CD4-positive, alpha-beta T cell (primary cell): ENCODE results near the gene AXIN2. TPM values are rescaled to one million over a fixed set of nuclear protein-coding genes. Genes with fewer than 3 reads are reported as not detected.
A peak's percentile ranks its signal among the peaks of the same experiment; 100 is the strongest.

Source experiments
- ATAC-seq: fragments of 200-7000 bp; cut with Tn5 transposase; one replicate; pipeline ENCODE4 v1.10.0; 2022; ENCODE audit warnings: mild to moderate bottlenecking; ENCODE audit not compliant: poor library complexity
- CTCF ChIA-PET: fragments of 350-600 bp; sonication (Branson Sonifier 250); formaldehyde crosslinking; loops from one replicate; lab custom pipeline; 2021; ENCODE audit warnings: antibody characterized with exemption, inconsistent platforms; lab: Charles Lee
- POLR2A ChIA-PET: fragments of 350-600 bp; sonication (Branson Sonifier 250); formaldehyde crosslinking; loops from one replicate; lab custom pipeline; 2021; ENCODE audit warnings: antibody characterized with exemption, inconsistent platforms; lab: Charles Lee
- DNase-seq, 14 experiments: peaks; one replicate each; pipeline ENCODE4 v3.0.0-alpha.2; 2013 to 2020; ENCODE audit warnings: mixed read lengths in 2 of 14
- H3K27ac ChIP-seq, 2 donors: one replicate each; pipeline versions ENCODE4 v1.5.1 to v1.7.0; 2013; ENCODE audit warnings: low read length in 2 of 2, low read depth in 1 of 2, mild to moderate bottlenecking in 1 of 2
- H3K27me3 ChIP-seq, 2 experiments: 1 replicate in 1 of 2; 2 replicates in 1 of 2; pipeline versions ENCODE4 v1.6.1 to v1.7.0; 2013; ENCODE audit warnings: low read length in 2 of 2, control low read depth in 1 of 2, mild to moderate bottlenecking in 1 of 2, moderate library complexity in 1 of 2; ENCODE audit not compliant: insufficient read depth in 2 of 2, control insufficient read depth in 1 of 2
- H3K36me3 ChIP-seq: one replicate; pipeline ENCODE4 v1.6.1; 2013; ENCODE audit warnings: low read length, control low read depth; ENCODE audit not compliant: insufficient read depth
- H3K4me1 ChIP-seq: one replicate; pipeline ENCODE4 v1.6.1; 2013; ENCODE audit warnings: low read length, control low read depth; ENCODE audit not compliant: insufficient read depth
- H3K4me3 ChIP-seq: one replicate; pipeline ENCODE4 v1.5.1; 2013; ENCODE audit warnings: mild to moderate bottlenecking, low read length, moderate library complexity
- H3K9me3 ChIP-seq, 2 experiments: 1 replicate in 1 of 2; 2 replicates in 1 of 2; pipeline versions ENCODE4 v1.6.1 to v1.7.0; 2013; ENCODE audit warnings: low read length in 2 of 2, mild to moderate bottlenecking in 2 of 2, control low read depth in 1 of 2, moderate library complexity in 1 of 2; ENCODE audit not compliant: control insufficient read depth in 1 of 2, insufficient read depth in 1 of 2
- H3K27ac Mint-ChIP-seq: one replicate; pipeline ENCODE4 v1.8.0; 2020; ENCODE audit warnings: mixed read lengths
- H3K27me3 Mint-ChIP-seq: one replicate; pipeline ENCODE4 v1.8.0; 2021; ENCODE audit warnings: mixed read lengths
- H3K36me3 Mint-ChIP-seq: one replicate; pipeline ENCODE4 v1.8.0; 2021; ENCODE audit warnings: low read depth, mixed read lengths
- H3K4me1 Mint-ChIP-seq: one replicate; pipeline ENCODE4 v1.8.0; 2021; ENCODE audit warnings: low read depth, mixed read lengths
- H3K4me3 Mint-ChIP-seq: one replicate; pipeline ENCODE4 v1.8.0; 2020; ENCODE audit warnings: mild to moderate bottlenecking, mixed read lengths
- H3K9me3 Mint-ChIP-seq: one replicate; pipeline ENCODE4 v1.8.0; 2020; ENCODE audit warnings: mixed read lengths
- CTCF ChIP-seq: fragments of 200-600 bp; IDR thresholded peaks from one replicate; pipeline ENCODE4 v1.8.0; 2022; ENCODE audit warnings: antibody characterized with exemption, mild to moderate bottlenecking
- intact Hi-C, 2 experiments: fragments of 100-400 bp; cut with DNase I in 1 of 2; cut with micrococcal nuclease in 1 of 2; formaldehyde crosslinking; loops; one replicate each; pipeline versions ENCODE4 v1.15.1 to v1.9.0; 2023 to 2025; cut with DNase I, micrococcal nuclease
- total RNA-seq, 174 experiments: library from RNA in 2 of 174; stranded (reverse) in 2 of 174; gene quantifications; one replicate each; pipeline ENCODE4 v1.2.3 and lab custom pipeline; 2021 to 2026

AXIN2 gene
- total RNA-seq, 2 experiments from 2014 or later, result 47.9 to 49.8 TPM

DNA sequence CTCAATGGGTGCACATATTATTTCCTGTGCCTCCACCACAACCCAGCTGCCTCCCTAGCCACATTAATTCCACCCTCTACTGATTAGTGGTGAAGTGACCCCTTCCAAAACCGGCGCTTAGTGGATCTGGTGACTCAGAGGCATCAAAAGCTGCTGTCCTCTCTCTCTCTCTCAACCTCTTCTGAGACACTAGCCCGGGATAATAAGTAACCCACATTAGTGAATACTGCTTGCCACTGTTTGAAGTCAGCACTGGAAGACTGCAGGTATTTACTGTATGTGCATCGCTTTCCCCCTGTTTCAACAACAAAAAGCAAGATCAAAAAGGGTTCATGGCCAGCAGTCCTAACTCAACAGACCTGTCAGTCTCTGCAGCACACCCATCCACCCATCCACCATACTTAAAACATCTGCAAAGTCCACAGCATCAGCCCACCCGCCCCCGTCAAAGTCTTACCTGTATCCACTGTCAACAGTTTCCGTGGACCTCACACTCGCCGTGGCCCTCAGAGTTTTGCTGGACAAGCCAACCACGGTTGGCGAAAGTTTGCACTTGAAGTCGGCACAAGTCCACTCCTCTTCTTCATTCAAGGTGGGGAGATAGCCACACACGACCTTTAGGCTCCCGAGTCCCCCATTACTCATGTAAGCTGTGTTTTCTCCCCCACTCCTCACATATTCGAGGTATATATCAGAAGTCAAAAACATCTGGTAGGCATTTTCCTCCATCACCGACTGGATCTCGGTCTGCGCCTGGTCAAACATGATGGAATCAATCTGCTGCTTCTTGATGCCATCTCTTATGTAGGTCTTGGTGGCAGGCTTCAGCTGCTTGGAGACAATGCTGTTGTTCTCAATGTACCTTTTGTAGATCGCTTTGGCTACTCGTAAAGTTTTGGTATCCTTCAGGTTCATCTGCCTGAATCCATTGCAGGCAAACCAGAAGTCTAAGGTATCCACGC lies 3.8 kb downstream of the AXIN2 start:
- DNase-seq (peak in 7 of 14 experiments; percentile 19 to 75 (median 48)), ATAC-seq (peak; percentile 6)
- Mint-ChIP-seq H3K9me3 (no peaks in the 10 kb centered on the region), H3K27me3 (no peaks in the 10 kb centered on the region), H3K36me3 (peaks cover 27% of the 10 kb centered on the region), H3K4me3 (no peak overlapping the region), H3K4me1 (peaks cover 15% of the 10 kb centered on the region), H3K27ac (no peak overlapping the region)
- H3K4me3 ChIP-seq, result peak overlapping the region; percentile 66
- no peaks in the 10 kb centered on the region for H3K9me3 ChIP-seq
- H3K27me3 ChIP-seq, result no peaks in the 10 kb centered on the region
- ChIA-PET CTCF (interaction anchor here (1.0 to 2.5 kb wide), 5 partner anchors 14 to 326 kb away, joined by 3 to 17 read pairs (median 3); no protein-coding TSS in a partner anchor), POLR2A (interaction anchor here (0.6 to 3.2 kb wide), 11 partner anchors 14 to 773 kb away, joined by 3 to 21 read pairs (median 3); no protein-coding TSS in a partner anchor)
- no peak for TF ChIP-seq CTCF
- peaks cover 8% of the 10 kb centered on the region for H3K4me1 ChIP-seq
- intact Hi-C loops, result loop anchor here (1.0 to 10.0 kb wide), 5 partner anchors 19 to 197 kb away; no protein-coding TSS in a partner anchor
- no peaks in the 10 kb centered on the region for H3K36me3 ChIP-seq
- H3K27ac ChIP-seq, result peak overlapping the region in 1 of 2 donors; percentile 36

DNA sequence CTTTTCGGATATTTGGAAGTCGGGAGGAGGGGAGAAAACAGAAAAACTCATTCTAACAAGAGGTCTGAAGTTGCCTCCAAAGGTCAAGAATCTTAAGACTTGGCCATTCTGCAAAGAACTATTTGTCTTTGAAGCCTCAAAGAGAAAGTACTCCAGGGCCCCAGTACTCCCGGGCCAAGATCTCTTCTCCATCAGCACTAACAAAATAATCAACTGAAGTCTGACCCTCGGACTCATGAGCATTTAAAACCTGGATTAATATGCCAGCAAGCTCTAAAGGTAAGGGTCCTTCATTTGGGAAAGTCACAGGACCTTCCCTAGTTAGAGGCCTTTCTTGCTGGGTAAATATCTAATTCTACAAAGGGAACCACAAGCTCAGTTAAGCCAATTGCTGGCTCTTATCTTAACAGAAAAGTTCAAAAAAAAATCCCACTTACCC lies 4.5 kb downstream of the AXIN2 start:
- Mint-ChIP-seq H3K27ac (no peak overlapping the region), H3K27me3 (no peaks in the 10 kb centered on the region), H3K36me3 (peaks cover 29% of the 10 kb centered on the region), H3K4me1 (peaks cover 15% of the 10 kb centered on the region), H3K9me3 (no peaks in the 10 kb centered on the region), H3K4me3 (no peak overlapping the region)
- DNase-seq (no peak), ATAC-seq (no peak)
- ChIA-PET POLR2A (interaction anchor here (0.7 to 3.2 kb wide), 11 partner anchors 13 to 263 kb away, joined by 3 to 21 read pairs (median 3); no protein-coding TSS in a partner anchor), CTCF (interaction anchor here (1.0 to 2.5 kb wide), 7 partner anchors 13 to 325 kb away, joined by 3 to 17 read pairs (median 4); no protein-coding TSS in a partner anchor)
- Histone ChIP-seq H3K36me3 (peaks cover 3% of the 10 kb centered on the region), H3K9me3 (no peaks in the 10 kb centered on the region), H3K27me3 (no peaks in the 10 kb centered on the region), H3K27ac (peak overlapping the region; percentile 31 to 36), H3K4me3 (peak overlapping the region; percentile 66), H3K4me1 (peaks cover 9% of the 10 kb centered on the region)
- intact Hi-C loops, result loop anchor here (1.0 to 10.0 kb wide), 8 partner anchors 18 to 263 kb away; no protein-coding TSS in a partner anchor
- TF ChIP-seq CTCF, result no peak
